Stimulated activated CD4-positive, alpha-beta T cell treated with anti-CD3 and anti-CD28 coated beads, Interleukin-15, amount 100 ng/mL, for 24 hours (primary cell): ENCODE data around the gene OCEL1.
A peak's percentile ranks its signal among the peaks of the same experiment; 100 is the strongest.
"Not testable (repeated sequence)": the region's sequence is repeated elsewhere in the genome, so short reads cannot be mapped to it uniquely, and the experiment has no call there.

Source experiments
- DNase-seq: peaks from one replicate; pipeline ENCODE4 v3.0.0-alpha.2; 2020

Gene OCEL1

GRCh38 chr19:17266589-17266974 lies 40.6 kb downstream of the OCEL1 start:
- no peak for DNase-seq

GRCh38 chr19:17266975-17267788 lies 41.2 kb downstream of the OCEL1 start, which contains the start of gene BABAM1:
Gene BABAM1, plus strand, starts transcription at chr19:17267443. Its CDS starts 1,364 bp downstream, at chr19:17268807.
- DNase-seq, result peak; percentile 97

GRCh38 chr19:17268754-17269153 lies 42.7 kb downstream of the OCEL1 start:
- no peak for DNase-seq

GRCh38 chr19:17274892-17275291 lies 48.9 kb downstream of the OCEL1 start:
- DNase-seq, result not testable (repeated sequence)

GRCh38 chr19:17275441-17276175 lies 49.6 kb downstream of the OCEL1 start:
- no peak for DNase-seq
